Sciatic nerve (tissue), 2 donors: Measurements from ENCODE around the gene KIAA1614. TPM values are rescaled to one million over a fixed set of nuclear protein-coding genes. Genes with fewer than 3 reads are reported as not detected.

Experiments
- ATAC-seq: fragments of 200-7000 bp; cut with Tn5 transposase; one replicate; pipeline ENCODE4 v1.9.1; 2020; ENCODE audit warnings: mild to moderate bottlenecking, moderate library complexity
- DNase-seq: peaks from one replicate; pipeline ENCODE4 v3.0.0-alpha.2; 2020; ENCODE audit warnings: low spot score
- intact Hi-C: fragments of 100-400 bp; cut with DNase I; formaldehyde crosslinking; loops from one replicate; pipeline ENCODE4 v1.14.2; 2022
- total RNA-seq: library from RNA; stranded (reverse); fragmentation: NEBNext Ultra II Directional; extraction: Animal tissue kit (Norgen Biotek cat#: 25700); gene quantifications from one replicate; pipeline ENCODE4 v1.2.1, GENCODE V29; 2021
- donor health status: DM: no; HTN: no; CAD: no.
- donor health status: DM: no; HTN: no; CAD: no.

Gene KIAA1614
- total RNA-seq, 1 donor from 2014 or later, result 14.9 TPM

- ATAC-seq (no peak), DNase-seq (no peak)
- intact Hi-C loops, result no loop called here
Observed at GRCh38 chr1:180937012-180937372, 24.3 kb downstream of the KIAA1614 start.

GRCh38 chr1:180937624-180938225 is 25.0 kb downstream of the KIAA1614 start:
- intact Hi-C loops, result no loop called here
- DNase-seq, result no peak
- no peak for ATAC-seq

GRCh38 chr1:180939073-180939710 is 26.5 kb downstream of the KIAA1614 start:
- no peak for ATAC-seq
- DNase-seq, result no peak
- intact Hi-C loops, result no loop called here

DNA sequence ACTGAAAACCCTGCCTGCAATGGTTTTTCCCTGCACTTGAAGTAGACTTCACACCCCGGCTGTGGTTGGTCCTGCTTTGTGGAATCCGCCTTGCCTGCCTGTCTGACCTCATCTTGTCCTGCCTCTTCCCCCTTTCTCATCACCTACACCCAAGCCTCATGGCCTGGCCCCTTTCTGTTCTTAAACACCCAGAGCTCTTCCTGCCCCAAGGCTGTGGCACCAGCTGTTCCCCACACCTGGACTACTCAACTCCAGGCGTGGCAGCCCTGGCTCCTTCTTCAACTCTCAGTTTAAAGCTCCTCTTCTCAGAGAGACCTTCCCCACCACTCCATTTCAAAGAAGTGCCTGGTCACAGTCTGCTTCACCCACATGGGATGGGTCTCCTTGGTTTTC is 27.0 kb downstream of the KIAA1614 start:
- no peak for DNase-seq
- intact Hi-C loops, result loop anchor here (10.0 kb wide), 1 partner anchor 195 kb away; no protein-coding TSS in a partner anchor
- no peak for ATAC-seq

DNA sequence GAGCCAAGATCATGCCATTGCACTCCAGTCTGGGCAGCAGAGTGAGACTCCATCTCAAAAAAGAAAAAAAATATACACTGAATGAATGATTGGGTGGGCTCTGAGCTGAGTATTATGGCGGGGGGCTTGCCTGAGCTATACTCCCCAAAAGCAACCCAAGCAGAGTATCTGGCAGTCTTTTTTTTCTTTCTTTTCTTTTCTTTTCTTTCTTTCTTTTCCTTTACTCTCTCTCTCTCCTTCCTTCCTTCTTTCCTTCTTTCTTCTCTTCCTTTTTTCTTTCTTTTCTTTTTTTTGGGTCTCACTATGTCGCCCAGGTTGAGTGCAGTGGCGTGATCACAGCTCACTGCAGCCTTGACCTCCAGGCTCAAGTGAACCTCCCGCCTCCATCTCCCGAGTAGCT is 27.7 kb downstream of the KIAA1614 start:
- ATAC-seq (no peak), DNase-seq (no peak)
- intact Hi-C loops, result loop anchor here (10.0 kb wide), 1 partner anchor 194 kb away; no protein-coding TSS in a partner anchor

GRCh38 chr1:180941518-180942275 is 29.0 kb downstream of the KIAA1614 start:
- intact Hi-C loops, result loop anchor here (10.0 kb wide), 1 partner anchor 193 kb away; no protein-coding TSS in a partner anchor
- ATAC-seq (no peak), DNase-seq (no peak)

DNA sequence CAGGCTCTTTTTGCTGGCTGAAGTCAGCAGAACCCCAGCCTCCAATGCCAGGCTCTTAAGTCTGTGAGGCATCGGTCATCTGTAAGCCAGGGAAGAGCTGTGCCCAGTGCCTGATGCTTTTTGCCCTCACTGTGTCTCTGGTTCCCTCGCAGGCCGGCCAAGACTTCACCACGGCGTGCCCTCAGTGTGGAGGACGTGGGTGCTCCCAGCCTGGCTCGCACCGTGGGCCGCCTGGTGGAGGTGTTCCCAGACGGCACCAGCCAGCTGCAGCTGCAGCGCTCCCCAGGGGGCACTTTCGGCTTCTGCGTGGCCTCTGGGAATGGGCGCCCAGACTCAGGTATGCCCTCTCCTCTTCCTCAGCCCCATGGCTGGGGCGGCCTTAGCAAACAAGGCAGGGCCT is 32.5 kb downstream of the KIAA1614 start:
- intact Hi-C loops, result loop anchor here (10.0 kb wide), 1 partner anchor 190 kb away; no protein-coding TSS in a partner anchor
- DNase-seq, result no peak

DNA sequence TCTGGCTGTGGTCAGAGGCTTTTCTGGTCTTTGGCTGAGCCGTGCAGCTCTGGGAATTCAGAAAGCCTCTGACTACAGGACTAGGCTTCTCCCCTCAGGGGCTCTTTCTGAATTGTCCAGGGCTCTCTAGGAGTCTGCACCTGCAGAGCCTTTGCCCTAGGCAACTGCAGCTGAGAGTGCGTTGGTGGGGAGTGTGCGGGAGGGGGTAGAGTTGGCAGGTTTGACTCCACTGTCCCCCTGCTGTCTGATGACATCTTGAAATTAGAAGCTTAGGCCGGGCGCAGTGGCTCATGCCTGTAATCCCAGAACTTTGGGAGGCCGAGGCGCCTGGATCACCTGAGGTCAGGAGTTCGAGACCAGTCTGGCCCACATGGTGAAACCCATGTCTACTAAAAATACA is 32.9 kb downstream of the KIAA1614 start:
- ATAC-seq, result no peak
- intact Hi-C loops, result loop anchor here (10.0 kb wide), 1 partner anchor 189 kb away; no protein-coding TSS in a partner anchor
- no peak for DNase-seq

More for the DNA sequence above, 32.5 kb downstream of the KIAA1614 start:
- ATAC-seq, result no peak

- no peak for DNase-seq
- ATAC-seq, result no peak
- intact Hi-C loops, result loop anchor here (10.0 kb wide), 1 partner anchor 189 kb away; no protein-coding TSS in a partner anchor
Observed at GRCh38 chr1:180946056-180946455, 33.4 kb downstream of the KIAA1614 start.

- no peak for ATAC-seq
- intact Hi-C loops, result loop anchor here (10.0 kb wide), 1 partner anchor 188 kb away; no protein-coding TSS in a partner anchor
- DNase-seq, result no peak
Observed at GRCh38 chr1:180946541-180947498, 34.1 kb downstream of the KIAA1614 start.

DNA sequence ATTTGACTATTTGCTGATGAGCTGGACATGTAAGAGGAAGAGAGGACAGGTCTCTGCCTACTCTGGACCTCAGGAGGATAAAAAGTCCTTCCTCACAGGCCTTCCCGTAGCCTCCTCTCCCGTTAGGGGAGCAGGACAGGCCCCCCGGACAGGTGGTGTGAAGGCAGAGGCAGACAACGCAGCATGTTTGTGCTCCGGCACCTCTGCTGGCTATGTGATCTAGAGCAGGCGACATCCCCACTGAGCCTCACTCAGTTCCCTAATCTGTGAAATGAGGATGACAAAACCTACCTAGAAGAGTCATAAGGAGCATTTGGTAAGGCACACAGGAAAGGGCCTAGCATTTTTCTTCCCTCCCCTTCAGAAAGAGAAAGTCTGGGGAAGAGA is 34.8 kb downstream of the KIAA1614 start:
- intact Hi-C loops, result loop anchor here (10.0 kb wide), 1 partner anchor 187 kb away; no protein-coding TSS in a partner anchor
- ATAC-seq (no peak), DNase-seq (no peak)

GRCh38 chr1:180947901-180948640 is 35.4 kb downstream of the KIAA1614 start:
- ATAC-seq (no peak), DNase-seq (no peak)
- intact Hi-C loops, result loop anchor here (10.0 kb wide), 1 partner anchor 187 kb away; no protein-coding TSS in a partner anchor

DNA sequence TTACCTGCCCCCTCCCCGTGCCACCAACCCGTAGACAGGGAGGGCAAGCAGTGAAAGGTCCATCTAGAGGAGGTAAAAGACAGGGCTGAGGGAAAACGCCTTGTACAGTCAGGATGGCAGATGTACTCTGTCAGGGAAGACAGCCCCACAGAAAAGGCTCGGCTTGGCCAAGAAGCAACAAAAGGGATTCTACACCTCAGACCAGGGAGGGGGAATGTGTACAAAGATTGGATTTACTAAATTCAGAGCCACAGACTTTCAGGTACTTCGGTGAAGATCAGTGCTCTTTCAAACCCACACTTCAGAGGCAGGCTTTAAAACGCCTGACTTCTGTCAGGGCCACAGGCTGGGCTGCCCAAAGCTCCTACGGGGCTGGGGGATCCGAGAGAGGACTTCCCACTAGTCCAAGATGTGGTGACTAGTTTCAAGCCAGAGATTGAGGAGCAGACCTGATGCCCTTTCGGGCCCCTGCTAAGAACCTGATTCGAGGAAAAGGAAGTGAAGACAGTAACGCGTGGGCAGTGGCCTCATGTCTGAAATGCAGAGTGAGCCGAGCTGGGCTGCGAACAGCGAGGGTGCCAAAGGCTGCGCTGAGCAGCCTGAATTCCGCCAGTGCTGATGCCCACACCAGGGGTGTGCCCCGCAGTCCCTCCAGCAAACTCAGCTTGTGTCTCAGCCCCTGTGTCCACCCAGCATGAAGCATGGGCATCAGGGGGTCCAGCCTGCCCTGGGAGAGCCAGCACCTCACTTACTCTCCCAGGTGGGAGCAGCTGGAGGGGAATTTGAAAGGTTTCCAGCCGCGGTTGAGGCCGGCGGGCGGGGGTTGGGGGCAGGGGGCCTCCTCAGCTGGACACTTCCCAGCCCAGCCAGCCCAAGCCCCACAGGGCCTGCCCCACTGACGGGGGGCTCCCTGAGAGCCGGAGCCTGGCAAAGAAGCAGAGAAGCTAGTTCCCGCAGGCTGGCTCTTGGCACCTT is 36.2 kb downstream of the KIAA1614 start:
- intact Hi-C loops, result loop anchor here (10.0 kb wide), 1 partner anchor 186 kb away; no protein-coding TSS in a partner anchor
- ATAC-seq, result no peak

DNA sequence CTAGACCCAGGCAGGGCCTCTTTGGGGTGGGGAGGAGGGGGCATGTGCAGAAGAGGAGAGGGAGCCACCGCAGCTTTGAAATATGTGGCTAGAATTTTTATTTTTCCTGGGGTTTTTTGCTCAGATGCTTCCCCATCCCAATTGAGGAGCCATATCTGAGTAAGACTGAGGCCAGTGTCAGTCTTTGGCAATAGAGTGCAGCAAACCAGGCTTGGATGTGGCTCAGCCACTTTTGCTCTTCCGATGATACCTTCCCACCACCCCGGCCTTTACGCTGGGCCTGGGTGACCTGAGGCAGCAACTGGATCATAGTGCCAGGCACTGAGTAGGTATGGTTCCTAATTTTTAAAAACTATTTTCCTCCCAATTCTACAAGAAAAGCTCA is 36.9 kb downstream of the KIAA1614 start:
- intact Hi-C loops, result loop anchor here (10.0 kb wide), 1 partner anchor 185 kb away; no protein-coding TSS in a partner anchor
- no peak for ATAC-seq
- no peak for DNase-seq

More for the DNA sequence above, 36.2 kb downstream of the KIAA1614 start:
- no peak for DNase-seq

GRCh38 chr1:180950321-180950720 is 37.6 kb downstream of the KIAA1614 start:
- DNase-seq, result no peak

DNA sequence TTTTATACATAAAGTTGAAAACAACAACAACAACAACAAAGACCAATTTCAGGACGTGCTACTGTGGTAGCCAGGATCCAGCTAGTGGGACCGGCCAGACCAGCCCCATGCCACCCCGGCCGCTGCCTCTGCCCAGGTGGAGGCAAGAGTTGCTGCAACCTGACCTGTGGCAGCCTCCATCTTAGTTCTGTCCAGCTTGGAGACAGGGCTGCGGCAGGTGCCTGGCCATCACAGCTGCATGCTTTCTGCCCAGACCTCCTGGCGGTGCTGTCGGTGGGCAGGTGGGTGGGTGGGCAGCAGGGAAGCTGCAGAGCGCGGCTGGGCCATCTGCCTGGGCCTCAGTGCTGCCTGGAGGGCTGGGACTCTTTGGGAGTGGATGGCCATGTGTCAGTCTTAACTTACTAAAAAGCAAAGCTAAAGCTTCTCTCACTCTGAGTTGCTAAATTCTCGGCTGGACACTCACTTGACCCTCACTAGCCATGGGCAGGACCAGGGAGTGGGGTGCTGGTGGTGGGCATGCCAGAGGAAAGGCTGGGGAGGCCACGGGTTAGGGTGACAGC is 38.6 kb downstream of the KIAA1614 start:
- ATAC-seq, result no peak

More at GRCh38 chr1:180950321-180950720, 37.6 kb downstream of the KIAA1614 start:
- intact Hi-C loops, result no loop called here
- no peak for ATAC-seq

More for the DNA sequence above, 38.6 kb downstream of the KIAA1614 start:
- DNase-seq, result no peak
- intact Hi-C loops, result no loop called here
